Immature natural killer cell (primary cell): Measurements from ENCODE around the gene MRPS18A. TPM values are rescaled to one million over a fixed set of nuclear protein-coding genes. Genes with fewer than 3 reads are reported as not detected.

Experiments
- DNase-seq, 3 donors: peaks; one replicate each; pipeline ENCODE4 v3.0.0; 2022; ENCODE audit warnings: mixed read lengths in 1 of 3
- H3K27ac Mint-ChIP-seq, 6 donors: one replicate each; pipeline ENCODE4 v1.8.0; 2020; ENCODE audit warnings: mixed read lengths in 6 of 6, mild to moderate bottlenecking in 5 of 6, inconsistent platforms in 4 of 6, moderate library complexity in 3 of 6
- H3K27me3 Mint-ChIP-seq, 3 donors: one replicate each; pipeline ENCODE4 v1.8.0; 2020 to 2021; ENCODE audit warnings: low read depth in 3 of 3, mild to moderate bottlenecking in 3 of 3, mixed read lengths in 3 of 3, moderate library complexity in 3 of 3, inconsistent platforms in 1 of 3
- H3K36me3 Mint-ChIP-seq, 3 donors: one replicate each; pipeline ENCODE4 v1.8.0; 2020; ENCODE audit warnings: mixed read lengths in 3 of 3, inconsistent platforms in 2 of 3, mild to moderate bottlenecking in 2 of 3
- H3K4me1 Mint-ChIP-seq, 2 donors: one replicate each; pipeline ENCODE4 v1.8.0; 2020; ENCODE audit warnings: inconsistent platforms in 2 of 2, mild to moderate bottlenecking in 2 of 2, mixed read lengths in 2 of 2, moderate library complexity in 1 of 2
- H3K4me3 Mint-ChIP-seq, 5 donors: one replicate each; pipeline ENCODE4 v1.8.0; 2020; ENCODE audit warnings: mild to moderate bottlenecking in 5 of 5, mixed read lengths in 5 of 5, inconsistent platforms in 3 of 5, moderate library complexity in 3 of 5
- H3K9me3 Mint-ChIP-seq, 6 donors: one replicate each; pipeline ENCODE4 v1.8.0; 2020; ENCODE audit warnings: mild to moderate bottlenecking in 6 of 6, mixed read lengths in 6 of 6, inconsistent platforms in 4 of 6, moderate library complexity in 3 of 6
- polyA plus RNA-seq, 3 donors: library from polyadenylated mRNA; unstranded; fragments of 300-500 nt; fragmentation: Illumina TruSeq; gene quantifications; one replicate each; pipeline ENCODE4 v1.2.3, GENCODE V29; 2021

MRPS18A gene
- polyA plus RNA-seq, 3 donors from 2014 or later: 53.6 to 83.9 (median 65.6) TPM

GRCh38 chr6:43625393-43625992 is 62.1 kb downstream of the MRPS18A start:
- DNase-seq: no peak
- peak overlapping the region in 1 of 6 donors; percentile 76 for H3K27ac Mint-ChIP-seq
- H3K27me3 Mint-ChIP-seq: peaks cover 3 to 8% (median 3%) of the 10 kb centered on the region in 3 donors
- H3K4me1 Mint-ChIP-seq: peaks cover 30 to 43% of the 10 kb centered on the region in 2 donors
- no peaks in the 10 kb centered on the region for H3K9me3 Mint-ChIP-seq
- peaks cover 12 to 19% (median 13%) of the 10 kb centered on the region in 3 donors for H3K36me3 Mint-ChIP-seq
- no peak overlapping the region for H3K4me3 Mint-ChIP-seq

GRCh38 chr6:43624786-43625288 is 62.8 kb downstream of the MRPS18A start:
- Mint-ChIP-seq H3K27me3 (peaks cover 3 to 6% (median 3%) of the 10 kb centered on the region in 3 donors), H3K9me3 (no peaks in the 10 kb centered on the region), H3K4me3 (no peak overlapping the region), H3K27ac (peak overlapping the region in 1 of 6 donors; percentile 25), H3K36me3 (peaks cover 12 to 19% (median 13%) of the 10 kb centered on the region in 3 donors), H3K4me1 (peaks cover 25 to 38% of the 10 kb centered on the region in 2 donors)
- DNase-seq: no peak

GRCh38 chr6:43623880-43624785 is 63.5 kb downstream of the MRPS18A start:
- DNase-seq: no peak
- Mint-ChIP-seq H3K27ac (peak overlapping the region in 1 of 6 donors; percentile 25), H3K4me3 (no peak overlapping the region), H3K4me1 (peaks cover 21 to 31% of the 10 kb centered on the region in 2 donors), H3K36me3 (peaks cover 12 to 19% (median 13%) of the 10 kb centered on the region in 3 donors), H3K9me3 (no peaks in the 10 kb centered on the region), H3K27me3 (peaks cover 0 to 3% (median 3%) of the 10 kb centered on the region in 3 donors)

- Mint-ChIP-seq H3K27ac (peak overlapping the region in 1 of 6 donors; percentile 31), H3K36me3 (peaks cover 12 to 19% (median 13%) of the 10 kb centered on the region in 3 donors), H3K4me3 (no peak overlapping the region), H3K4me1 (peaks cover 12 to 18% of the 10 kb centered on the region in 2 donors), H3K9me3 (no peaks in the 10 kb centered on the region), H3K27me3 (no peaks in the 10 kb centered on the region)
- no peak for DNase-seq
Measured at GRCh38 chr6:43622541-43622940, 65.0 kb downstream of the MRPS18A start.

- H3K4me1 Mint-ChIP-seq: peaks cover 5 to 10% of the 10 kb centered on the region in 2 donors
- no peak overlapping the region for H3K4me3 Mint-ChIP-seq
- peak overlapping the region in 1 of 6 donors; percentile 8 for H3K27ac Mint-ChIP-seq
Measured at GRCh38 chr6:43621836-43622180, 65.8 kb downstream of the MRPS18A start.

More at GRCh38 chr6:43621836-43622180, 65.8 kb downstream of the MRPS18A start:
- DNase-seq: no peak
- no peaks in the 10 kb centered on the region for H3K27me3 Mint-ChIP-seq
- no peaks in the 10 kb centered on the region for H3K9me3 Mint-ChIP-seq
- peaks cover 12 to 19% (median 13%) of the 10 kb centered on the region in 3 donors for H3K36me3 Mint-ChIP-seq

Other genes starting within 250 kb of the MRPS18A start
- gene DLK2, start 232.2 kb downstream of the MRPS18A start, polyA plus RNA-seq: under 1 TPM in 1 of 3 donors, not detected in 2; 0.11 TPM
- 10 to 100 TPM in 1 of 3 donors, 1 to 10 TPM in 2; 2.6 to 10.9 (median 3.4) TPM for gene TJAP1, start 210.2 kb downstream of the MRPS18A start, polyA plus RNA-seq
- not detected for gene LRRC73, start 177.4 kb downstream of the MRPS18A start, polyA plus RNA-seq
- gene YIPF3, start 170.9 kb downstream of the MRPS18A start, polyA plus RNA-seq: 10 to 100 TPM; 73.7 to 92.2 (median 76.6) TPM
- gene POLR1C, start 170.7 kb downstream of the MRPS18A start, polyA plus RNA-seq: 10 to 100 TPM in 1 of 3 donors, 1 to 10 TPM in 2; 5.7 to 15.5 (median 7.3) TPM
- 10 to 100 TPM in 1 of 3 donors, 1 to 10 TPM in 2; 5.4 to 14.1 (median 9.1) TPM for gene XPO5, start 111.8 kb downstream of the MRPS18A start, polyA plus RNA-seq
- gene POLH, start 111.6 kb downstream of the MRPS18A start, polyA plus RNA-seq: 10 to 100 TPM in 1 of 3 donors, 1 to 10 TPM in 1, not detected in 1; 3.9 to 16.8 TPM
- 1 to 10 TPM; 3.6 to 4.9 (median 4.3) TPM for gene GTPBP2, start 58.5 kb downstream of the MRPS18A start, polyA plus RNA-seq
- 10 to 100 TPM; 23.7 to 30.4 (median 28.3) TPM for gene MAD2L1BP, start 52.0 kb downstream of the MRPS18A start, polyA plus RNA-seq
- gene RSPH9, start 42.8 kb downstream of the MRPS18A start, polyA plus RNA-seq: under 1 TPM; 0.55 to 0.86 (median 0.76) TPM
- gene VEGFA, start 82.4 kb upstream of the MRPS18A start, polyA plus RNA-seq: 1 to 10 TPM in 2 of 3 donors, under 1 TPM in 1; 0.30 to 2.4 (median 2.1) TPM